NCI-H510A (cell line): Measurements from ENCODE around the gene SHQ1.

ENCODE experiments used
- DNase-seq: peaks from one replicate; lab custom pipeline; 2025; lab: John Stamatoyannopoulos, UW

The SHQ1 gene

DNA sequence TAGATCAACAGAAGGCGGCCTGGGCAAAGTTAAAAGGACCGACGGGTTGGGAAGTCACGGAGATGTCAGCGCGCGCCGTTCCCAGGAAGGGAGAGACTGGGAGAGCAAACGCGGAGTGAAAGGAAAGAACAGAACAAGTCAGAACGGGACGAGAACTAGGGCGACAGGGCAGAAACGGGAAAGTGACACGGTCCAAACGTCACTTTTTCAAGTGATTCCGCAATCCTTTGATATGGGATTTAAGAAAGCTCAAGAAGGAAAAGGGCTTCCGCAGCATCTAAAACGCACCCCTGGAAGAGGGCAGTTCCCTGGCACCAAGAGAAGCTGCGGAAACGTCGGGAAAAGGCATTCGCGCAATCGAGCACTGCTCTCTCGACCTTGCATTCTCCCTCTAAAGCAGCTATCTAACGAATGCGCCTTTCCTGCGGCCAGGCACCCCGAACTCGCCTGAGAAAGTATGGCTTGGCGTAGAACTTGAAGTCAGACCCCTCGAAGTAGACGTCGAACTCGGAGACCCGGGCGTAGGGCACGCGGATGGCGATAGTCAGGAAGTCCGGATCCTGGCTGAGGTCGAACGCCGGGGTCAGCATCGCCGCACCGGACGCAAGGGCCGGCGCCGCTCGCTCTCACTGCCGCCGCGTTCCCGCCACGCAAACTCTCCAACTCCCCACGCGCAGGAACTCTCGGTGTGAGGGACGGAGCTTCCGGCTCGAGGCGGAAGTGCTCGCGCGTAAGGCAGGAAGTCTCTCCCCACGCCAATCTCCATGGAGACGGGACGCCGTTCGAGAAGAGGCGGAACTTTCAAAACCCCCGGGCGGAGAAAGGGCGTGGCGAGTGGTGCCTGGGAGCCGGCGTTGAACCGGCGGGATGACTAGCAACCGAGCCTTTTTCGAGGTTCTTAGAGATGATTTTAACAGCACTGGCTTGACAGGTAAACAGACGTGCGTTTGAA lies at the start of gene SHQ1:
TSS of gene SHQ1 (minus strand) at position 695 of the 952 bp plus-strand sequence. CDS start at position 590, 105 bp downstream.
- peak; percentile 65 for DNase-seq

GRCh38 chr3:72897758-72898007 lies 49.4 kb upstream of the SHQ1 start:
- DNase-seq = no peak

DNA sequence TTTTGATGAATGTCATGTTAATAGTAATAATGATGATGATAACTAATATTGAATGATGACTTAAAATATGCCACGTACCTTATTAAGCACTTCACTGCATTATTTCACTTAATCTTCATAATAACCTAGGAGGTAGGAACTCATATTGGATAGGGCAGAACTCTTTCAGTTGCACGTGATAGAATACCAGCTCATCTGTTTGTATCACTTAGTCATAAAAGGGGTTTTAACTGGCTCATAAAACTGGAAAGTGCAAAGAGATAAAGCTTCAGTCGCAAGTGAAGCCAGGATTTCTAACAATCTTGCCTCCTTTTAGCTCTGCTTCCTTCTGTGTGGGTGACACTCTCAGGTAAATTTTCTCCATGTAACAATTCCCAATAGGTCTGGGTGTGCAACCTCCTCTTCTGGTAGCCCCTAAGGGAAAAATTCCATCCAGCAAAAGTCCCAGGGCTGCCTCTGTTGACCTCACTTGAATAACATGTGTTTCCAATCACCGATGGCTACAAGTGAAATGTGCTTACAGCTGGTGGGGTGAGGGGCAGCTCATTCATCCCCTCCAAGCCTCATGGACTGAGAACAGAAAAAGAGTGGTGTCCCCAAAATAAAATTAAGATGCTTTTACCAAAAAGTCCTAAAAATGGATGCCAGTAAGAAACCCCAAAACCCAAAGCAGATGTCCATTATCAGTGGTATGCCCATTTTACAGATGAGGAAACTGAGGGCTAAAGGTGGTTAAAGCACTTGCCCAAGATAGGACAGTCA lies 48.9 kb upstream of the SHQ1 start:
- no peak for DNase-seq

DNA sequence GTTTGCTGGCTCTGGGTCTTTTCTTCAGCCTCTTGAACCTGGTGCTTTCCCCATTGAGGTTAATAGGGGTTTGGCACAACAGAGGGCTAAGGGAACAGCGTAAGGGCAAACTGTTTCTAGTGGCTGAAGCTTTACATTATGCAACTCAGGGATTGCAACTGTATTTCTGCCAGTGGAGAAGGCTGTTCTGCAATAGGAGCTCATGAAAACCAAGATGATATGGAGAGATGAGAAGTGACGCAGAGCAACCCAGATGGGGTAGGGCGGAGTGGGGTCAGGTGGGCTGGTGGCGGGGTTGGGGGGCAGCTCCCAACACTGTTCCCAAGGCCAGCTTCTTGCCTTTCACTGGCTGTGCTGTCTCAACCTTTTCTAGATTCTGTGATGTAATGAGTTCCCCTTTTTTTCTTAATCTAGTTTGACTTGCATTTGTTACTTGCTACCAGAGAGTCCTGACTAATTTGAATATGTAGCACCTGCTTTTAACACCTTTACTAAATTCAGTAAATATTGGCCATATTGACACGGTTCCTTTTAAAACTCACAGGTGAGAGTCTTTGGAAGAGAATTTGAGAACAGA lies 46.8 kb upstream of the SHQ1 start:
- no peak for DNase-seq

DNA sequence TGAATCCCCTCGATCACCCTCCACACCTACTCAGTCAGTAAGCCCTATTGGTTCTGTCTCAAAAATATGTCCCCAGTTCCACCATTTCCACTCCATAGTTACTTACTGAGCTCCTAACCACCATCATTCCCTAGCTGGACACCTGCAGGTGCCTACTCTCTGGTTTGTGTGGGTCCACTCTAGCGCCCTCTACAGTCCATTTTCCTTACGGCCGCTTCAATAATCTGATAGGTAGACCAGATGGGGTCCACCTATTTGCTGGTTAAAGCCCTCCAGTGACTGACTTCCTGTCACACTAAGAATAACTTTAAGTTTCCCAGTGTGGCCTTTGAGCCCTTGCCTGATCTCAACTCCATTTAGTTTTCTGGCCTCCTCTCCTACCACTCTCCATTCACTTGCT lies 44.6 kb upstream of the SHQ1 start:
- DNase-seq = no peak

DNA sequence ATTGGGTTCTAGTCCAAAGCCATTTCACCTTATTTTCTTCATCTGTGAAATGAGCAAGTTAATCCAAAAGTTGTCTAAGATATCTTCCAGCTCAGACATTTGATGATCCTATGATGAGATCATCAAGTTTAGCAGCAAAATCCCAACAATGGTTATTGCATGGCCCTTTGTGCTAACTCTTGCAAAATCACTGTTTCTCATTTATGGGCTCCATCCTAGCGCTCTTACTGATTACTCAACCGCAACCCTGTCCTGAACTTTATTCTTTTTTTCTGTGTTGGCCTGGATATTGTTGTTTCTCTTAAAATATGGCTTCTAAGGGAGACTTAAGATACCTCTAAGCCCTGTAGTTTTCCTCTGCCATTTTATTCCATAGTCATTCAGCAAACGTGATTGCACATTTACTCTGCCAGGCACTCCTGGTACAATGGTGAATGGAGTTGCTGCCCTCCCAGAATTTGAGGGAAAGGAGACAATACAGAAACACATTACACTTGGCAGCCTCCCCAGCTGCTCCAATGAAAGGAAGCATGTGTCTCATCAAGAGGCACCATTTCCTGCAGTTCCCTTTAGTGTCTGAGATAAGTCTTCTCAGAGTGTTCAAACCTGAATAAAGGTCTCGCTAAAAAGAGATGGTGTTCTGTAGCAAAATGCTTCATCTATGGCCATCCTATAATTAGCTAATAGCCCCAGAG lies 44.0 kb upstream of the SHQ1 start:
- DNase-seq = no peak

DNA sequence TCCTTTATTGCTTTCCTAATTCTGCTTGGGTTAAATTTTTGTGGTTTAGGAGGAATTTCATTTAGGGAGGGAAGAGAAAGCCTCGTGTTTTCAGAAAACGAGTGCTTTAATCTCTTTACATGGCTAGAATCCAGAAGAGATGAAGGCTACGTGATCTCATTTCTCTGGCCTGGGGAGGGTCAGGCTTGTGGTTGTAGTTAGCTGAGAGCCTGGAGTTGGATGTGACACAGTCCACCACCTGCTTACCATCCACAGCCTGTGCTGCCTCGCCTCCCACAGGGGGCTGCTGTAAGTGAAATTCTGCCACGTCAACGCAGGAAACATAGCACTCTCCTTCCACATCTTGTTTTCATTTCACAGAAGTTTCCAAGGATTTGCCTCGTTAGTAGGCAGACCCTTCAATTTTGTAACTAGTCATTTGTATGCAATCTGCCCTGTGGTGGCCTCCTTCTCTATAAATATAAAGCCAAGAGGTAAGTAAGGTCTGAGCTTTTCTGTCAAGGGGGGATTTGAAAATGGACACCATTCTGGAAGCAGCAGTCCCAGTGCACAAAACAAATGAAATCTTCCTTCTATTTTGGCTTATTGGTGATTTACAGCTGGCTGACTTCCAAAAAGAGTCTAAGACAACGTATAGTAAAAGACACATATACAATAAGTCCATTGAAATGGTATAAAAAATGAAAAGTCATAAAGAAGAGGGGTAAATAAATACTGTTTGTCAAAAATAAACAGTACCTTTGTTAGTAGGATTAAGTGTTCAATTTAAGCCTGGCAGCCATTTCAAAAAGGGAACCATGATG lies 43.0 kb upstream of the SHQ1 start:
- DNase-seq = no peak

- no peak for DNase-seq
Measured at GRCh38 chr3:72890166-72890925, 42.1 kb upstream of the SHQ1 start.

GRCh38 chr3:72889310-72890165 lies 41.3 kb upstream of the SHQ1 start:
- DNase-seq = no peak

- DNase-seq = no peak
Measured at GRCh38 chr3:72888546-72889309, 40.5 kb upstream of the SHQ1 start.

GRCh38 chr3:72887705-72888545 lies 39.7 kb upstream of the SHQ1 start, which contains the start of gene GXYLT2:
TSS of gene GXYLT2 (plus strand) at chr3:72888046. CDS start at chr3:72888234, 188 bp downstream.
- DNase-seq = peak; percentile 48

DNA sequence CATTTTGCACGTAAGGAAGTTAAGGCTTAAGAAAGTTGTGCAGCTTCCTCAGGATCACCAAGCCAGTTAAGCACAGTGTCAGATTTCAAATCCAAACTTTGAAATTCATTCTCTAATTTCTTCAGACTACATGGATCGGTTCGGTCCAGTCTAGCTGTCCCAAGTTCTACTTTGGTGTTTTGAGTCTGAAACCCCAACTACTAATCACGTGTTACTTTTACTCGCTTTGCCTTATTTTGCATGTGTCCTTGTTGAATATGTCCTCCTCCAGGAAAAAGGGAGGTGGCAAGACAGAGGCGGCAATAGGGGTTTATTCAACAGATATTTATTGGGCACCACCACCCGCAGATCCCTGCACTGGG lies 39.1 kb upstream of the SHQ1 start:
- DNase-seq = no peak

DNA sequence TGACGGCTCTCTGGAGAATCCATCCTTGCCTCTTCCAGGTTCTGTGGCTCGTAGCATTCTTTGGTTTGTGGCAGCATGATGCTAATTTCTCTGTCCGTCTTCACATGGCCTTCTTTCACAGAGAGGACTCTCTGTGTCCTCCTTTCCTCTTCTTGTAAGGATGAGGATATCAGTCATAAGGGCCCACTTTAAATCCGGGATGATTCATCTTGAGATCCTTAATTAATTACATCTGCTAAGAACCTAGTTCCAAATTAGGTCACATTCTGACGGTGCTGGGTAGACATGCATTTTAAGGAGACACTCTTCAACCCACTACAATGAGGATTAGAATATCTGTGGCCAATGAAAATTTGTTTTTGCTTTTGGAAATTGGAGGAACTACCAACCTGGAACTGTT lies 23.9 kb upstream of the SHQ1 start:
- no peak for DNase-seq

GRCh38 chr3:72862314-72863090 lies 14.3 kb upstream of the SHQ1 start:
- DNase-seq = no peak

- DNase-seq = no peak
Measured at GRCh38 chr3:72860846-72861245, 12.6 kb upstream of the SHQ1 start.

- DNase-seq = no peak
Measured at GRCh38 chr3:72860053-72860452, 11.8 kb upstream of the SHQ1 start.

DNA sequence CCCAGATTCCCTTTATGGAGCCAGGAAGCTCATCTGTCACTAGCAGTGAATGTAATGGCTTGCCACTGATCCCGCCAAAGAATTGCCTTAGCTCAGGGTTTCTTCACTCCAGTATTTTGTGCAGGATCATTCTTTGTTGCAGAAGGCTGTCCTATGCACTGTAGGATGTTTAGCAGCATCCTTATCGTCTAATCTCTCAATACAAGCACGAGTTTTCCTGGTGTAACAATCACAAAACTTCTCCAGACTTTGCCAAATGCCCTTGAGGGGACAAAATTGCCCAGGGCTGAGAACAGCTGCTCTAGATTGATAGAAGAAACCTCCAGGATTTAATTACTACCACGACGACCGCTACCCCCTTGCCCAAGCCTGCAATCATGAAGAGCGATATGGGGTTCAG lies 6.8 kb upstream of the SHQ1 start:
- DNase-seq = no peak
